ENCODE measurements around the gene STUM.
"Not testable (repeated sequence)": the region's sequence is repeated elsewhere in the genome, so short reads cannot be mapped to it uniquely, and the experiment has no call there.

DNA sequence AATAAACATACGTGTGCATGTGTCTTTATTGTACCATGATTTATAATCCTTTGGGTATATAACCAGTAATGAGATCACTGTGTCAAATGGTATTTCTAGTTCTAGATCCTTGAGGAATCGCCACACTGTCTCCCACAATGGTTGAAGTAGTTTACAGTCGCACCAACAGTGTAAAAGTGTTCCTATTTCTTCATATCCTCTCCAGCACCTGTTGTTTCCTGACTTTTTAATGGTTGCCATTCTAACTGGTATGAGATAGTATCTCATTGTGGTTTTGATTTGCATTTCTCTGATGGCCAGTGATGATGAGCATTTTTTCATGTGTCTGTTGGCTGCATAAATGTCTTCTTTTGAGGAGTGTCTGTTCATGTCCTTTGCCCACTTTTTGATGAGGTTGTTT, 48.9 kb upstream of the STUM start:
- TF ChIP-seq, protein P1, sequence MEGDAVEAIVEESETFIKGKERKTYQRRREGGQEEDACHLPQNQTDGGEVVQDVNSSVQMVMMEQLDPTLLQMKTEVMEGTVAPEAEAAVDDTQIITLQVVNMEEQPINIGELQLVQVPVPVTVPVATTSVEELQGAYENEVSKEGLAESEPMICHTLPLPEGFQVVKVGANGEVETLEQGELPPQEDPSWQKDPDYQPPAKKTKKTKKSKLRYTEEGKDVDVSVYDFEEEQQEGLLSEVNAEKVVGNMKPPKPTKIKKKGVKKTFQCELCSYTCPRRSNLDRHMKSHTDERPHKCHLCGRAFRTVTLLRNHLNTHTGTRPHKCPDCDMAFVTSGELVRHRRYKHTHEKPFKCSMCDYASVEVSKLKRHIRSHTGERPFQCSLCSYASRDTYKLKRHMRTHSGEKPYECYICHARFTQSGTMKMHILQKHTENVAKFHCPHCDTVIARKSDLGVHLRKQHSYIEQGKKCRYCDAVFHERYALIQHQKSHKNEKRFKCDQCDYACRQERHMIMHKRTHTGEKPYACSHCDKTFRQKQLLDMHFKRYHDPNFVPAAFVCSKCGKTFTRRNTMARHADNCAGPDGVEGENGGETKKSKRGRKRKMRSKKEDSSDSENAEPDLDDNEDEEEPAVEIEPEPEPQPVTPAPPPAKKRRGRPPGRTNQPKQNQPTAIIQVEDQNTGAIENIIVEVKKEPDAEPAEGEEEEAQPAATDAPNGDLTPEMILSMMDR (IDR thresholded peaks at IDR 0.05; ENCODE audit: insufficient read depth, low read length, poor library complexity, severe bottlenecking) = not testable (repeated sequence)
- not testable (repeated sequence) for TF ChIP-seq EZH2phosphoT487 (conservative IDR thresholded peaks at IDR 0.05; ENCODE audit: low read length)

Data from SU-DHL-6 (cell line).